GM19455 (cell line): Measurements from ENCODE around the gene CCNL2.
"Not testable (repeated sequence)": the region's sequence is repeated elsewhere in the genome, so short reads cannot be mapped to it uniquely, and the experiment has no call there.

Experiments used
- ATAC-seq: cut with Tn5 transposase; IDR thresholded peaks from one replicate; pipeline ENCODE4 v1.9.1; 2021; ENCODE audit not compliant: unreplicated experiment

Gene CCNL2

DNA sequence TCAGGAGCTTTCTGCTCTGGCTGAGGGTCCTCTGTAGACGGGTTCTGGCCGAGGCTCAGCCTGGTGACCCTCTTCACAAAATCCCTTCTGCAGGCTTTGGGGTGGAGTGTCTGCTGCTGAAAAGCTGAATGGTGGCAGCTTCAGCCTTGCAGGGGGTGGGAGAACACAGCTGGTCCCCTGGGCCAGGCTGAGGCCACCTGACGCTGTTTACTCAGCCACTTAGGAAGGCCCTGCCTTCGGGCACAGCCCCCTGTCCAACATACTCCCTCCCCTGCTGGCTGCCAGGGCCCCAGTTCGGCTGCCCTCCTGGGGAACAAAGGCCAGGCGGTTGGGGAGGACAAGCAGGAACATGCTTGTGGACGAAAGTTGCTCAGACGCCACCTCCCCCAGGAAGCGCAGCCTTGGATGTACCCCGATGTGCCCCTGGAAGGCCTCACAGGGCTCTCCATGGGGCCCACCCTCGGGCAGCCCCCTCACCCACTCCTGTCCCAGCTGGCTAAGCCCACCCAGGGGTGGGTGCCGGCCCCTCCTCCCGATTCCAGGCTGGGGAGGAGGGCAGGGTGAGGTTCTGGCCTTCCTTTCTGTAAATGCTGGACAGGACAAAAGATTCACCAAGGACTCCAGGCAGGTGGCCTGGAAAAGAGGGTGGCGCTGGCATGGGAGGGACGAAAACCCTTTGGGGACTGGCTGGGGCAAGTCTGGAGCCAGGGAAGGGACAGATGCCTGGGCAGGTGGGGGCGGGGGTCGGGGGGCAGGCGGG is 22.2 kb upstream of the CCNL2 start, which contains the start of gene ANKRD65:
TSS of gene ANKRD65 (minus strand) at position 130 of the 760 bp plus-strand sequence. CDS start 271 bp downstream, outside the sequence.
- no peak for ATAC-seq

DNA sequence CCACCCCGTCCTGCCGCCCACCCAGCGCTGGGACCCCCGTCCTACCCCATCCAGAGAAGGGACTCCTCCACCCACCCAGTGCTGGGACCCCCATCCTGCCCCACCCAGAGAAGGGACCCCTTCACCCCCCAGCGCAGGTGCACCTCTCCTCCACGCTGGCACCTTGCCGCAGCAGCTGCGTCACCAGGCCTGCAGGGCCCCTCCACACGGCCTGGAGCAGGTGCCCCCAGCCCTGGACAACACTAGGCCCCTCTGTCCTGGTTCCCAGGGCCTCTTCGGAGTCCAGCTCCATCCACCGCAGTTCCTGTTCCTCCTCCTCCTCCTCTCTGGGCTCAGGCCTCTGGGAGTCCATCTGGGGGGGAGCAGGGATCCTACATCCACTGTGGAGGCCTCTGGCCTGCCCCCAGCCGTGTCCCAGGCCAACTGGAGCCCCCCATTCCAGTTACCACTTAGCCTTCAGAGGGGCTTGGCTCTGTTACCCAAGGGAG is 21.6 kb upstream of the CCNL2 start:
- no peak for ATAC-seq

DNA sequence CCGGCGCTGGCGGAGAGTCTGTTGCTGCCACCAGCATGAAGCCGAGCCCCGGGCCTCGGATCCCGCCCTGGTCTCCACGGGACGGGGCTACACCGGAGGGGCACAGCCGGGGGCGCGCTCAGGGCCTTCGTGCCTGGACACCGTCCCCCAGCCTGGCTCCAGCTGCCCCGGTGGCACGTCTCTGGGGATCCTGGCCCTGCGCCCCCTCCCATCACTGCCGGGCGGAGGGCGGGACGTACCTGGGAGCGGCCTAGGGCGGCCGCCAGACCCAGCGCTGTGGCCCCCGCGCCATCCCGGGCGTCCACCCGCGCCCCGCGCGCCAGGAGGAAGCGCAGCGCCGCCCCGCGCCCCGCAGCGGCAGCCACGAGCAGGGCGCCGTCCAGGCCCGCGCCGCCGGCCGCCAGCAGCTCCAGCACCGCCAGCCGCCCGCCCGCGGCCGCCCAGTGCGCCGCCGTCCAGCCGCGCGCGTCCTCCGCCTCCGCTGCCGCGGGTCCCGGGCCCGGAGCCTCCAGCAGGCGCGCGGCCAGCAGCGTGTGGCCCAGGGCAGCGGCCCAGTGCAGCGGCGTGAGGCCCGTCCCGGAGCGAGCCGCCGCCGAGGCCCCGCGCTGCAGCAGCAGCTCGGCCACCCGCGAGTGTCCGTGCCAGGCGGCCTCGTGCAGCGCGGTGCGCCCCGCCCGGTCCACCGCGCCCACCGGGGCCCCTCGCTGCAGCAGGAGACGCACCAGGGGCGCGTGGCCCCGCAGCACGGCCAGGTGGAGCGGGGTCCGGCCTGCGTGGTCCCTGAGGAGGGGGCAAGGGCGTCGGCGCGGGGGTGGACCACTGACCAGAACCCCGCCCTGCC is 20.9 kb upstream of the CCNL2 start:
- ATAC-seq, result no peak

DNA sequence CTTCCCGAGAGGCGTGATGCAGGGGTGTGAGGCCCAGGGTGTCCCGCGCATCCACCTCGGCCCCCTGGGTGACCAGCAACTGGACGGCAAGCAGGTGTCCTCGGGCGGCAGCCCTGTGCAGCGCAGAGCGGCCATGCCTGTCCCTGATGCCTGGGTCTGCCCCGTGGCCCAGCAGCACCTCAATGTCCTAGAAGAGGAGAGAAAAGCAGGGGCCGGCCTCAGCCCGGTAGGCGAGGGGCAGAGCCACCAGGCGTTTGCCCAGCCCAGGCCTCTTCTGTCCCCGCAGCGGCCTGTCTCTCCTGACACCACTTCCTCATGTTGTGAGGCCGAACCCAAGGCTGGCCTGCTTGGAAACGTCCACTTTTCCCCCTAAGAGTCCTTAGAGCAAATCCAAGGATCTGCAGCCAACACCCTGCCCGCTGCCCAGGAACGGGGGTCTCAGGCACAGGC is 20.3 kb upstream of the CCNL2 start:
- ATAC-seq, result no peak

DNA sequence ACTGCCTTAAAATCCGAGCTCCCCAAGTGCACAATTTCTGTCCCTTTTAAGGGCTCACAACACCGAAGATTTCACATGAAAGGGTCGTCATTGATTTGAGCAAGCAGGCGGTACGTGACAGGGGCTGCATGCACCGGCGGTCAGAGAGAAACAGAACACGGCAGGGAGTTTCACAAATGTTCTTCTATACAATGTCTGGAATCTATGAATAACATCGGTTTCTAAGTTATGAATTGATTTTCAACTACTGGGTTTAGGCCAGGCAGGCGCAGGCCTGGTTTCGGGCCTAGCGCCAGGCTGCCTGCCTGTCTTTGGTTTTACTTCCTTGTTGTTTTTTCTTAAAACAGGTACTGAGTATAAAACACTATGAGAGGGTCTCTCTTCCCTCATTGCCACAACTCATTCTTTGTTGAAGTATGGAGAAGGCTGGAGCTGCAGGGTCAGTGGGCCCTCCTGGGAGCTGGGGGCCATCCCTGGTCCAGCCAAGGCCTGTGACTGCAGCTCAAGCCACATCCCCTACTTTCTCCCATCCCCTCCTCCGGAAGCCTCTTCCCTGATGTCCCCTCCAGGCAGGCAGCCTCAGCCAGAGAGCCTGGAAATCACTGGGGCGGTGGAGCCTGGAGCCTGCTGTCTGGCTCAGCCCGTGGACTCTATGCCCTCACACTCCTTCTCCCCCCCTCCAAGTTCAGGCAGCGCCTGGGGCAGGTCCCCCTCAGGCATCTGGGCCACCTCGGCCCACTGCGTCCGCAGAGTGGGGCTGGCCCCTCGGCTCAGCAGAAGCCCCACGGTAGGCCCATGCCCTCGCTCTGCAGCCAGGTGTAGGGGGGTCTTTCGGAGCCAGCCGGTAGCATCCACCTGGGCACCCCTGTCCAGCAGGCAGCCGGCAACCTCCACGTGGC is 19.6 kb upstream of the CCNL2 start:
- ATAC-seq, result no peak

DNA sequence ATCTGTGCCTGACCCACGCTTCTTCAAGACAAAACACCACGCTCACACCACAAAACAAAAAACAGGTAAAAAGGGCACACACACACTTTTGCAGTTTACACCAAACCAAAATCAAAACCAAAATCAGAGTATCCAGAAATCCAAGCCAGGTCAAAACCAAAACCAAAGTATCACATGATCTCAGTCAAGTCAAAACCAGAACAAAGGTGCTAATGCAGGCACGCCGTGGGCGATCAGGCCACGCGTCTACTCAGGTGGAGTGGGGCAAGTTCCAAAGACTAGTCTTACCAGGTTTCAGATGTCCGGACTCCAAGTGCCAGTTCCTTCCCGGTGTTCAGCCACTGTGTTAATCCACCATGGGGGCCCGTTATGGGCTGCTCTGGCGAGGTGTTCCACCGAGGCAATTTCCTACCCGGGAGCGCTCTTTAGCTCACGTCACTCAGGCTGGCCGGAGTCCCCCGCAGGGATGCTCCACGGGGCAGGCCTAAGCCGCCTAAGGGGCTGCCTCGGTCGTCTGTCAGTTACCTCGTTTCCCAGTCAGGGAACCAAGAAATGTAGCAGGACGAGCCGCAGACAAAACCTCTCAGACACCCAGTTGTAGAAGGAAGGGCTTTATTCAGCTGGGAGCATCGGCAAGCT is 18.8 kb upstream of the CCNL2 start:
- not testable (repeated sequence) for ATAC-seq

DNA sequence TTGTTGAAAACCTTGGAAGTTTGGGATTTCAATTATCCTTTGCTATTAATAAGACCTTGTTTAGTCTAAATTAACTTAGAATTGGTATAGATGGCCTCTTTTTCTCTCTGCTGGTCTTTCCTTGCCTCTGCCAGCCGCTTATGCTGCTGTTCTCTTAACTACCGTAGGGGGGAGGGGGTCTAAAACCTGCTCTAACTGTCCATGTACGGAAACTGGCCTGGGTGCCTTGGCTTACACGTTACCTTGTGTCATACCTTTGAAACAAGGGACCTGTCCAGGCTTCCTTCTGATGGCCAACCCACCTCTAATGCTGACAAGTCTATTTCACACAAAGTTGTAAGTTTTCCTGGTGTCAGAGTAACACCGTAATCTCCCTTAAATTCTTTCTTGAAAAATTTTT is 18.3 kb upstream of the CCNL2 start:
- not testable (repeated sequence) for ATAC-seq

DNA sequence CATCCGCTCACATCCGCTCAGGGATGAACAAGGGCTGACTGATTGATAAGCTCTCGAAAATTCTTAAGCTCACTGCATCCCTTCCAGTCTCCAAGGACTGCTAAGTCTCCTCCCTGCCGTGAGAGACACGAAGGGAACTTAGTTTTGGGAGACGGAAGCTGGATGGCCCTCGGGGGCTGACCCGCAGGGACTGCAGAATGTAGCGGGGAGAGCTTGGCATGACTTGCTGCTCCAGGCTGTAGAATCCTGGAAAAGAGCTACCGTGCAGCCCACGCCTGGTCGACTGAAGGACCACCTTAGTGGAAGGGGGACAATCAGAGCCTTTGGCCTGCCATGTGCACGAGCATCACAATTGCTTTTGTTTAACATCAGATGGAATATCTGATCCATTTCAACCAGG is 16.6 kb upstream of the CCNL2 start:
- ATAC-seq, result no peak

DNA sequence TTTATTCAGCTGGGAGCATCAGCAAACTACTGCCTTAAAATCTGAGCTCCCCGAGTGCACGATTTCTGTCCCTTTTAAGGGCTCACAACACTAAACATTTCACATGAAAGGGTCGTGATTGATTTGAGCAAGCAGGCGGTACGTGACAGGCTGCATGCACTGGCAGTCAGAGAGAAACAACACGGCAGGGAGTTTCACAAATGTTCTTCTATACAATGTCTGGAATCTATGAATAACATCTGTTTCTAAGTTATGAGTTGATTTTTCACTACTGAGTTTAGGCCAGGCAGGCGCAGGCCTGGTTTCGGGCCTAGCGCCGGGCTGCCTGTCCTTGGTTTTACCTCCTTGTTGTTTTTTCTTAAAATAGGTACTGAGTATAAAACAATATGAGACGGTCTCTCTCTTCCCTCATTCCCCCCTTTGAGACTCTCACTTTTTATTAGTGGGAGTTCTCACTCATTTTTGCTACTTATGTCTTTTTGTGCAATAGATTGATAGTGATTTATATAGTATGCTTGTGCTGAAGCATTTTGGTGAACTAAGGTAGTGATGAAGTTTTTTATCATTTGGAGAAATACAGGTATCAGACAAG is 13.3 kb upstream of the CCNL2 start:
- ATAC-seq, result not testable (repeated sequence)

DNA sequence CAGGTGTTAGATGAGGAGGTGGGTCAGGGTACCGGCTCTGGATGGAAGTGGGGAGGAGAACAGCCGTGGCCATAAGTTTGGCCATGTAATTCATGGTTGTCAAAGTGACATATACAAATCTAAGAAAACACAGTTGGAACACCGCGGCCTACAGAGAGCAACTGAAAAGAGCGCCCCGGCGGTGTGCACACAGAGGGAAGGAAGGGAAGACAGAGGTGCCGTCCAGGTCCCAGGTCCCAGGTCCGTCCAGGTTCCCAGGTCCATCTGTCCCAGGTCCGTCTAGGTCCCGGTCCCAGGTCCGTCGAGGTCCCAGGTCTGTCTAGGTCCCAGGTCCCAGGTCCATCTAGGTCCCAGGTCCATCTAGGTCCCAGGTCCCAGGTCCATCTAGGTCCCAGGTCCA is 12.5 kb upstream of the CCNL2 start:
- ATAC-seq, result no peak

DNA sequence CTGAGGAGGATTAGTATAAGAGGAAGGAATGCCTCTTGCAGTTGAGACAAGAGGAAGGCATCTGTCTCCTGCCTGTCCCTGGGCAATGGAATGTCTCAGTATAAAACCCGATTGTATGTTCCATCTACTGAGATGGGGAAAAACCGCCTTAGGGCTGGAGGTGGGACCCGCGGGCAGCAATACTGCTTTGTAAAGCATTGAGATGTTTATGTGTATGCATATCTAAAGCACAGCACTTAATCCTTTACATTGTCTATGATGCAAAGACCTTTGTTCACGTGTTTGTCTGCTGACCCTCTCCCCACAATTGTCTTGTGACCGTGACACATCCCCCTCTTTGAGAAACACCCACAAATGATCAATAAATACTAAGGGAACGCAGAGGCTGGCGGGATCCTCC is 11.1 kb upstream of the CCNL2 start:
- ATAC-seq, result not testable (repeated sequence)

DNA sequence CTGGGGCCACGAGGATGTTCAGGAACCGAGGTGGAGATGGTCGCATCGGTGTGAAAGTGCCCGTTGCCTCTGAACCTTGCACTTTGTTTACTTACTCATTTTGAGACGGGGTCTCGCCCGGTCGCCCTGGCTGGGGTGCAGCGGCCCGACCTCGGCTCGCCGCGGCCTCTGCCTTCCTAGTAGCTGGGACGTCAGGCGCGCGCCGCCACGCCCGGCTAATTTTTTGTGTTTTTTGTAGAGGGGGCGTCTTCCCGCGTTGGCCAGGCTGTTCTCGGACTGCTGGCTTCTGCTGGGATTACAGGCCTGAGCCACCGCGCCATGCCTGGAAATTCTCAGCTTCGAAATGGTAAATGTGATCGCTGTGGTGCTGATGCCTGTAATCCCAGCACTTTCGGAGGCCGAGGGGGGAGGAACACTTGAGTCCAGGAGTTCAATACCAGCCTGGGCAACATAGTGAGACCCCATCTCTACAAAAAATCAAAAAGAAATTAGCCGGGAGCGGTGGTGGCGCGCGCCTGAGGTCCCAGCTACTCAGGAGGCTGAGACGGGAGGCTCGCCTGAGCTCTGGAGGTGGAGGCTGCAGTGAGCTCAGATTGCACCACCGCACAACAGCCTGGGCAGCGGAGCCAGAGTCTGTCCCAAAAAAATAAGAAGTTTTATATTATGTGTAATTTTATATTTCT is 8.6 kb upstream of the CCNL2 start:
- ATAC-seq, result no peak

DNA sequence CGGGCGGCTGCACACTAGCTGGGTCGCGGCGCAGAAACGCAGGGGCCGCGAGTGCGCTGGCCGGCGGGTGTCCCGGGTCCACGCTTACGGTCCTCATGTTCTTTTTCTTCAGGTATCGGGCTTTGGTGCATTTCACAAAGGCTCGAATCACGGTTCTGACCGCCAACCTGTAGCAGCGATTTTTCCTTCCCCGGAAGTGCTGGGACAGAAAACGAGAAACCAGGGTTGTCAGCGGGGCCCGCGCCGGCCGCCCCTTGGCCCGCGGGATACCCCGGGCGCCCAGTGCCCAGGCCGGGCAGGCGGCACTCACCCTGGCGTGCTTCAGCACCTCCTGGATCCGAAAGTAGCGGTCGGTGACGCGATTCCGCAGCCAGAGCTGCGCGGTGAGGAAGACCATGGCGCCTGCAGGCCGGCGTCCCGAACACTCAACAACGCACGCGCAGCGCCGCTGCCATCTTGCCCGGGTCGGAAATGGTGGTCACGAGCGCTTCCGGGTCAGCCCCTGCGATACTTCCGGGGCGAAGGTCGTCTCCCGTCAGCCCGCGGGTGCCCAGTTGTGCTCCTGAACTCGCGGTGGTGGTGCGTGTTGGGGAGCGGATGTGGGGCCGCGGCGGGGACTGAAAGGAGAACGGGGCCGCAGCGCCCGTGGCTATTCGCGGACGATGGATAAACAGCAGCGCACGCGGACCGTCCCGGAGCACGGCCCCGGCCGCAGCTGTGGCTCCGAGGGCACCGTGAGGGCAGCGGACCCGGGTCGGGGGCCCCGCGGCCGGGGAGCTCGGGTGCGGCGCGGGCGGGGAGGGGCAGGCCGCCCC is 7.9 kb upstream of the CCNL2 start, which contains the start of gene MRPL20:
TSS of gene MRPL20 (minus strand) at position 473 of the 815 bp plus-strand sequence. CDS start at position 397, 76 bp downstream.
- ATAC-seq, result peak; percentile 93

DNA sequence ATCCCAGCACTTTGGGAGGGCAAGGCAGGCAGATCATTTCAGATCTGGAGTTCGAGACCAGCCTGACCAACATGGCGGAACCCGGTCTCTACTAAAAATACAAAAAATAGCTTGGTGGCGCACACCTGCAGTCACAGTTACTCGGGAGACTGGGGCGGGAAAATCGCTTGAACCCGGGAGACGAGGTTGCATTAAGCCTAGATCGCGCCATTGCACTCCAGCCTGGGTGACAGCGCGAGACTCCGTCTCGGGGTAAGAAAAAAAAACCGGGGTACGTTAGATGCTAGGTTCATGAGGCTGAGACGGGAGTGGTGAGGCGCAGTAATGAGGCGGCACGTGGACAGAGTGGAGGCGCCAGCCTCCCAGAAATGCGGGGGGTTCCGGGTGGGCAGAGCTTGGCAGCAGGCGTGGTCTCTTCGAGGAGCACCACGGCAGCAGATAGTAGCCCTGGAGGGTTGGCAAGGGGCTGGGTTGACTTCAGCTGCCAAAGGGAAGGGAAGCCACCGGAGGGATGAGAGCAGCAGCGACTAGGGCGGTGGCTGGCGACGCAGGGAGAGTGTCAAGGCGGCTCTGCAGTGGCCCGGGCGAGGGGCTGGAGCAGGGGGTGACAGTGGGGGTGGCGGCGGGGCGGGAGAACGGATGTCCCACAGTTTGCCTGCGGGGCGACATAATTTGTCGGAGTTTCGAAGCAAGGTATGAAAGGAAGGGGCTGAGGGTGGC is 7.1 kb upstream of the CCNL2 start:
- ATAC-seq, result no peak

DNA sequence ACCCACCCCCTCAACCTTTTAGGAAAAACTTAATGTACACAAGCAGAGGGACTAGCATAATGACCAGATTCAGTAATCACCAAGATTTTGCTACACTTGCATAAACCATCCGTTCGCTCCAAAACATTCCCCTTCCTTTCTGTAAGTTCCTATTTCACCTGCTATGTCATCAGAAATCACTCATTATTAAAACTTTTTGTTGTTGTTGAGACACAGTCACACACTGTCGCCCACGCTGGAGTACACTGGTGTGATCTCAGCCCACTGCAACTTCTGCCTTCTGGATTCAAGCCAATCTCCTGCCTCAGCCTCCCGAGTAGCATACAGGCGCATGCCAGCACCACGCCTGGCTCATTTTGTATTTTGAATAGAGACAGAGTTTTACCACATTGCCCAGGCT is 4.5 kb upstream of the CCNL2 start:
- ATAC-seq, result no peak

DNA sequence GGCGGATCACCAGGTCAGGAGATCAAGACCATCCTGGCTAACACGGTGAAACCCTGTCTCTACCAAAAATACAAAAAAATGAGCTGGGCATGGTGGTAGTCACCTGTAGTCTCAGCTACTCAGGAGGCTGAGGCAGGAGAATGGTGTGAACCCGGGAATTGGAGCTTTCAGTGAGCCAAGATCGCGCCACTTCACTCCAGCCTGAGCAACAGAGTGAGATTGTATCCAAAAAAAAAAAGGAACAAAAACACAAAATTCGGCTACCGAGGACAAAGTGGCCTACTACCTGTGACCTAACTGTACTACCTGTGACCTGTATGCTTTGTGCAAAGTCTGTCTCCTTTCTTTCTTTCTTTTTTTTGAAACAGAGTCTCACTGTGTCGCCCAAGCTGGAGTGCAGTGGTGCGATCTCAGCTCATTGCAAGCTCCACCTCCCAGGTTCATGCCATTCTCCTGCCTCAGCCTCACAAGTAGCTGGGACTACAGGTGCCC is 3.8 kb upstream of the CCNL2 start:
- ATAC-seq, result not testable (repeated sequence)

DNA sequence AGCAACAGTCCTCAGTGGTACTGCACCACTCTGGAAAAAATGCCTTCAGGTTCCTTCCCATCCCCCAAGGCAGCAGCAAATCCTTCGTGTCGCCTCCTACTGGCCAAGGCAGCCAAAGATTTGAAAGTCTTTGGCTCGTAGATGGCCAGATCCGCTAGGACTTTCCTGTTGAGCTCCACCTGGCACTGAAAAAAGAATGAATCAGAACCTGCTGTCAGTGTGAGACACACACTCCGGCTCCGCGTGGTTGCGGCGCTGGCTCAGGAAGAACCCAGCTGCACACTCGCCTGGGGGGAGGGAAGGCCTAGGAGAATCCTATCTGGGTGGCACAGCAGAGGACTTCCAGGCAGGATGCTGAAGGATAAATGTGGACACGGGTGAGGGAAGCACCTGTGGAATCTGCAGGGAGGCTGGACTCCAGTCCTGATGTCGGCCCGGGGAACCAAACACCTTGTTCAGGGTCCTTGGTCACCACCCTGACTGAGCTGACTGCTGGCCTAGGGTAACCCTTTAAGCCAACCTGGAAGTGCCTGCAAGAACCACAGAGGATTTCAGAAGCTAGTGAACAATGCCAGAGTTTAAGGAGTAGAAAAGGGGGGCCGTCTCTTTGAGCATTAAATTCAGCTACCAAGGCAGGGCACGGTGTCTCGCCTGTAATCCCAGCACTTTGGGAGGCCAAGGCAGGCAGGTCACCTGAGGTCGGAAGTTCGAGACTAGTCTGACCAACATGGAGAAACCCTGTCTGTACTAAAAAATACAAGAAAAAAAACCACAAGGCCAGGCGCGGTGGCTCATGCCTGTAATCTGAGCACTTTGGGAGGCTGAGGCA is 3.2 kb upstream of the CCNL2 start:
- ATAC-seq, result no peak
